Uterus (tissue), 2 donors: ENCODE measurements around the gene ST6GALNAC5.

ENCODE experiments used
- POLR2A ChIP-seq, 2 donors: fragments of 450-650 bp; IDR thresholded peaks; one replicate each; pipeline ENCODE4 v1.6.1; 2016; ENCODE audit warnings: antibody characterized with exemption in 2 of 2, mild to moderate bottlenecking in 1 of 2, moderate library complexity in 1 of 2
- TF ChIP-seq, protein P1 (sequence below), 4 experiments: fragments of 200-600 bp in 2 of 4; fragments of 450-650 bp in 2 of 4; sonication (generic) in 2 of 4; IDR thresholded peaks; one replicate each; pipeline ENCODE4 v1.5.1; 2016 to 2019; ENCODE audit warnings: antibody characterized with exemption in 4 of 4, mild to moderate bottlenecking in 2 of 4, moderate library complexity in 1 of 4

GRCh38 chr1:76857973-76858372 is 9.3 kb upstream of the ST6GALNAC5 start:
- TF ChIP-seq, protein P1, sequence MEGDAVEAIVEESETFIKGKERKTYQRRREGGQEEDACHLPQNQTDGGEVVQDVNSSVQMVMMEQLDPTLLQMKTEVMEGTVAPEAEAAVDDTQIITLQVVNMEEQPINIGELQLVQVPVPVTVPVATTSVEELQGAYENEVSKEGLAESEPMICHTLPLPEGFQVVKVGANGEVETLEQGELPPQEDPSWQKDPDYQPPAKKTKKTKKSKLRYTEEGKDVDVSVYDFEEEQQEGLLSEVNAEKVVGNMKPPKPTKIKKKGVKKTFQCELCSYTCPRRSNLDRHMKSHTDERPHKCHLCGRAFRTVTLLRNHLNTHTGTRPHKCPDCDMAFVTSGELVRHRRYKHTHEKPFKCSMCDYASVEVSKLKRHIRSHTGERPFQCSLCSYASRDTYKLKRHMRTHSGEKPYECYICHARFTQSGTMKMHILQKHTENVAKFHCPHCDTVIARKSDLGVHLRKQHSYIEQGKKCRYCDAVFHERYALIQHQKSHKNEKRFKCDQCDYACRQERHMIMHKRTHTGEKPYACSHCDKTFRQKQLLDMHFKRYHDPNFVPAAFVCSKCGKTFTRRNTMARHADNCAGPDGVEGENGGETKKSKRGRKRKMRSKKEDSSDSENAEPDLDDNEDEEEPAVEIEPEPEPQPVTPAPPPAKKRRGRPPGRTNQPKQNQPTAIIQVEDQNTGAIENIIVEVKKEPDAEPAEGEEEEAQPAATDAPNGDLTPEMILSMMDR (IDR thresholded peaks at IDR 0.05), result no peak
- no peak for TF ChIP-seq POLR2A (IDR thresholded peaks at IDR 0.05)
